ENCODE results near the gene ZNF385A.

The ZNF385A gene

DNA sequence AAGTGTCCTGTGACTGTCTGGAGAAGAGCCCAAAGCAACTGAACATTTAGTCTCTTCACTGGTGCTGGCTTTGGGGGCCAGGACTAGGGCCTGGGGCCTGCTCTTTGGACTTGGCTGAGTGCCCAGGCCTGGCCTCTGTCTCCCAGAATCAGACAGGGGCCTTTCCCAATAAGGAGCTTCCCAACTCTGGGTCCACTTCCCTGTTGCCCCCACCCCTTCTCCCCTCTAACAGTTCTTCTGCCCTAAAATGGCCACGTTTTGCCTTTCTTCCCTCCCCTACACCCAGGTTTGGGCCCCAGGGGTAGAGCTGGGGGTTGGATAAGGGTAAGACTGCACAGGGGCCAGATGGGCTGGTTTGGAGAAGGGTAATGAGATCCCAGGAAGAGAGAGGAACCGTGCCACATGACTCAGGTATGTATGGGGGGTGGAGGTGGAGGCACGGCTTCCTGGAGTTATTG lies 44.5 kb upstream of the ZNF385A start:
- TF ChIP-seq CEBPB (IDR thresholded peaks at IDR 0.05) (no peak), FOXM1 (IDR thresholded peaks at IDR 0.05; ENCODE audit: borderline replicate concordance, low read depth) (no peak), NFIC (IDR thresholded peaks at IDR 0.05) (no peak), RAD21 (IDR thresholded peaks at IDR 0.05; ENCODE audit: low read depth) (no peak), EGR1 (IDR thresholded peaks at IDR 0.05) (no peak), TCF12 (IDR thresholded peaks at IDR 0.05; ENCODE audit: low read depth) (no peak), EP300 (IDR thresholded peaks at IDR 0.05; ENCODE audit: borderline replicate concordance) (no peak)
- TF ChIP-seq, protein P1, sequence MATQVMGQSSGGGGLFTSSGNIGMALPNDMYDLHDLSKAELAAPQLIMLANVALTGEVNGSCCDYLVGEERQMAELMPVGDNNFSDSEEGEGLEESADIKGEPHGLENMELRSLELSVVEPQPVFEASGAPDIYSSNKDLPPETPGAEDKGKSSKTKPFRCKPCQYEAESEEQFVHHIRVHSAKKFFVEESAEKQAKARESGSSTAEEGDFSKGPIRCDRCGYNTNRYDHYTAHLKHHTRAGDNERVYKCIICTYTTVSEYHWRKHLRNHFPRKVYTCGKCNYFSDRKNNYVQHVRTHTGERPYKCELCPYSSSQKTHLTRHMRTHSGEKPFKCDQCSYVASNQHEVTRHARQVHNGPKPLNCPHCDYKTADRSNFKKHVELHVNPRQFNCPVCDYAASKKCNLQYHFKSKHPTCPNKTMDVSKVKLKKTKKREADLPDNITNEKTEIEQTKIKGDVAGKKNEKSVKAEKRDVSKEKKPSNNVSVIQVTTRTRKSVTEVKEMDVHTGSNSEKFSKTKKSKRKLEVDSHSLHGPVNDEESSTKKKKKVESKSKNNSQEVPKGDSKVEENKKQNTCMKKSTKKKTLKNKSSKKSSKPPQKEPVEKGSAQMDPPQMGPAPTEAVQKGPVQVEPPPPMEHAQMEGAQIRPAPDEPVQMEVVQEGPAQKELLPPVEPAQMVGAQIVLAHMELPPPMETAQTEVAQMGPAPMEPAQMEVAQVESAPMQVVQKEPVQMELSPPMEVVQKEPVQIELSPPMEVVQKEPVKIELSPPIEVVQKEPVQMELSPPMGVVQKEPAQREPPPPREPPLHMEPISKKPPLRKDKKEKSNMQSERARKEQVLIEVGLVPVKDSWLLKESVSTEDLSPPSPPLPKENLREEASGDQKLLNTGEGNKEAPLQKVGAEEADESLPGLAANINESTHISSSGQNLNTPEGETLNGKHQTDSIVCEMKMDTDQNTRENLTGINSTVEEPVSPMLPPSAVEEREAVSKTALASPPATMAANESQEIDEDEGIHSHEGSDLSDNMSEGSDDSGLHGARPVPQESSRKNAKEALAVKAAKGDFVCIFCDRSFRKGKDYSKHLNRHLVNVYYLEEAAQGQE (IDR thresholded peaks at IDR 0.05; ENCODE audit: low read depth), result no peak

DNA sequence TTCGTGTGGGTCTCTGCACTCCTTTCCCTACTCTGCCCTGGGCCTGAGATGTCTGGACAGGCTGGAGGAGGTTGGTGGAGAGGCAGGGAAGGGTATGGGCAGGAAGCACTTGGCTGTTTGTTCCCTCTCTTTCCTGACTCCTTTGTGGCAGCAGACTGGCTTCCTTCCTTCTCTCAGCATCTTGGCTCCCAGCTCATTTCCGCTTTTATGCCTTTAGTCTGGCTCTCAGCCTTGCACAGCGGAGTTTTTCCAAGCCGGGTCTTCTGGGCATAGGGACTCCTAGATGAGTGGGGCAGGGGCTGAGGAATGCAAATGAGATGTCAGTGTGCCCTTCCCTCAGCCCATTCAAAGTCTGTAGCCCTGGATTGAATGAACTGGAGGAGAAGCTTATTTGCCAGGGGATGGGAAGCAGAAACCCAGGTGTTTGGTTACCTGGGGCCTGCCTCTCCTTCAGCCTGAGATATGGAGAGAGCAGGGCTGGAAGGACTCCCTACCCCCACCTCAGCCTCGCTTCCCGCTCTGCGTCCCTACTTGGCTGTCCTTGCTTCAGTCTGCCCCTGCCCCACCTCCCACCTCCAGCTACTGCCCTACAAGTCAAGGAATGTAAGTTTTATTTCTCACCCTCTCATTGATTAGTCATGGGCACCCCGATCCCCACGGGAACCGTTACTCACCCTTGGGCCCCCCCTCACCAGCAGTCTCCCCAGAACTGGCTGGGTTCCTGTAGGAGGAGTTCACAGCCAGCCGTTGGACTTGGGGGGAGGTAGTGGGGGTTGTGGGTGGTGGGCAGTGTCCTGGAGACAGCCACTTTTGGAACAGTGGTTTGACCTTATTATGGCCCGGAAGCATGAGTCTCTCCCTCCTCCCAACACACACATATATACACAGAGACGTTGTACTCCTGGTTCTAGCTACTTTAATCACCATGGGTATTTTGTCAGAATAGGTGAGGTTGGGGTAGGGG lies 43.8 kb upstream of the ZNF385A start:
- TF ChIP-seq, protein P2, sequence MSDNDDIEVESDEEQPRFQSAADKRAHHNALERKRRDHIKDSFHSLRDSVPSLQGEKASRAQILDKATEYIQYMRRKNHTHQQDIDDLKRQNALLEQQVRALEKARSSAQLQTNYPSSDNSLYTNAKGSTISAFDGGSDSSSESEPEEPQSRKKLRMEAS (IDR thresholded peaks at IDR 0.05), result no peak
- TF ChIP-seq NFIC (IDR thresholded peaks at IDR 0.05) (no peak), FOXM1 (IDR thresholded peaks at IDR 0.05; ENCODE audit: borderline replicate concordance, low read depth) (no peak), TEAD4 (IDR thresholded peaks at IDR 0.05) (no peak), TCF12 (IDR thresholded peaks at IDR 0.05; ENCODE audit: low read depth) (no peak), EP300 (IDR thresholded peaks at IDR 0.05; ENCODE audit: borderline replicate concordance) (no peak), EGR1 (IDR thresholded peaks at IDR 0.05) (no peak), ZBTB7A (IDR thresholded peaks at IDR 0.05; ENCODE audit: low read depth) (no peak), YY1 (IDR thresholded peaks at IDR 0.05; ENCODE audit: low read depth) (no peak), CEBPB (IDR thresholded peaks at IDR 0.05) (no peak), RAD21 (IDR thresholded peaks at IDR 0.05; ENCODE audit: low read depth) (no peak), TAF1 (IDR thresholded peaks at IDR 0.05; ENCODE audit: low read depth) (no peak), CREB1 (IDR thresholded peaks at IDR 0.05; ENCODE audit: low read depth) (no peak)
- TF ChIP-seq, protein P1 (IDR thresholded peaks at IDR 0.05; ENCODE audit: low read depth), result no peak
- TF ChIP-seq, protein P3, sequence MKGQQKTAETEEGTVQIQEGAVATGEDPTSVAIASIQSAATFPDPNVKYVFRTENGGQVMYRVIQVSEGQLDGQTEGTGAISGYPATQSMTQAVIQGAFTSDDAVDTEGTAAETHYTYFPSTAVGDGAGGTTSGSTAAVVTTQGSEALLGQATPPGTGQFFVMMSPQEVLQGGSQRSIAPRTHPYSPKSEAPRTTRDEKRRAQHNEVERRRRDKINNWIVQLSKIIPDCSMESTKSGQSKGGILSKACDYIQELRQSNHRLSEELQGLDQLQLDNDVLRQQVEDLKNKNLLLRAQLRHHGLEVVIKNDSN (IDR thresholded peaks at IDR 0.05), result no peak

DNA sequence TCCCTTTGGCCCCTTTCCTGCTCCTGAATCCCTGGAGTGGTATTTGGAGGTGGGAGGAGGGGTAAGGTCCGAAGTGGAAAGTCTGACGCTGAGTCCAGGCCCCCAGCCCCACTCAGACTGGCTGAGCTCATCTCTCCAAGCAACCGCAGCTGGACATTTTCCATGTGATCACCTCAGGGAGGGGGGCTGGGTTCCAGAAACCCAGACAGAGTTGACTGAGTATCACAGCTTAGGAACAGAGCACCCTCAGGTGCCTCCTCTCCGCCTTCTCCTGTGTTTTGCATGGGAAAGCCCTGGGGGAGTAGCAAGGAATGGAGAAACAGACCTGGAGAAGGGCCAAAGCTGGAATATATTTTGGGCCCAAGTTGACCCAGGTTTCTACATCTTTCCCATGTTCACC lies 42.6 kb upstream of the ZNF385A start:
- TF ChIP-seq RAD21 (IDR thresholded peaks at IDR 0.05; ENCODE audit: low read depth) (no peak), TAF1 (IDR thresholded peaks at IDR 0.05; ENCODE audit: low read depth) (no peak), CEBPB (IDR thresholded peaks at IDR 0.05) (no peak), ZBTB7A (IDR thresholded peaks at IDR 0.05; ENCODE audit: low read depth) (no peak), FOXM1 (IDR thresholded peaks at IDR 0.05; ENCODE audit: borderline replicate concordance, low read depth) (no peak), YY1 (IDR thresholded peaks at IDR 0.05; ENCODE audit: low read depth) (no peak), EP300 (IDR thresholded peaks at IDR 0.05; ENCODE audit: borderline replicate concordance) (no peak), CREB1 (IDR thresholded peaks at IDR 0.05; ENCODE audit: low read depth) (no peak), NFIC (IDR thresholded peaks at IDR 0.05) (no peak), TEAD4 (IDR thresholded peaks at IDR 0.05) (no peak), TCF12 (IDR thresholded peaks at IDR 0.05; ENCODE audit: low read depth) (no peak), EGR1 (IDR thresholded peaks at IDR 0.05) (no peak)
- TF ChIP-seq, protein P1 (IDR thresholded peaks at IDR 0.05; ENCODE audit: low read depth), result no peak
- TF ChIP-seq, protein P2 (IDR thresholded peaks at IDR 0.05), result no peak
- TF ChIP-seq, protein P3 (IDR thresholded peaks at IDR 0.05), result no peak

DNA sequence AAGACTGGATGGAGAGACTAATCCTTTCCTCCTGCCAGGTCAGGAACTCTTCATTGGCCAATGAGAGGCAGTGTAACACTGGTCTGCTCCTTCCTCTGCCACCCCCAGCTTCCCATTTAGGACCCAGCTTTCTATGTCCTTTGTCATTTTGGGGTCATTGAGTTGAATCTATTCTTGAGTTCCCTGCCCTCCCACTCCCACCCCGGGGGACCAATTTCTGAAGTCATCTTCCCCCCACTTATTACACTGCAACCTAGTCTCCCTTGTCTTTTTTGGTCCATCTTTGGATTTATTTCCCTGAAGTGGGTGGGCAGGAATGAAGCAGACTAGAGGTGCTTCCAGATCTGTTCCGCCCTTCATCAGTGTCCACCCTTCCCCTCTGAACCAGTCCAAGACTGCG lies 42.2 kb upstream of the ZNF385A start:
- TF ChIP-seq RAD21 (IDR thresholded peaks at IDR 0.05; ENCODE audit: low read depth) (no peak), EP300 (IDR thresholded peaks at IDR 0.05; ENCODE audit: borderline replicate concordance) (no peak), ZBTB7A (IDR thresholded peaks at IDR 0.05; ENCODE audit: low read depth) (no peak), NFIC (IDR thresholded peaks at IDR 0.05) (no peak), FOXM1 (IDR thresholded peaks at IDR 0.05; ENCODE audit: borderline replicate concordance, low read depth) (no peak), TEAD4 (IDR thresholded peaks at IDR 0.05) (no peak), EGR1 (IDR thresholded peaks at IDR 0.05) (no peak), YY1 (IDR thresholded peaks at IDR 0.05; ENCODE audit: low read depth) (no peak), TAF1 (IDR thresholded peaks at IDR 0.05; ENCODE audit: low read depth) (no peak), CEBPB (IDR thresholded peaks at IDR 0.05) (no peak)
- TF ChIP-seq, protein P2 (IDR thresholded peaks at IDR 0.05), result no peak
- TF ChIP-seq, protein P1 (IDR thresholded peaks at IDR 0.05; ENCODE audit: low read depth), result no peak

Measured in Ishikawa (cell line).